SKM-1 treated with dmso at 0.1 percent for 144 hours (cell line): Measurements from ENCODE around the gene CFAP52.
"Not testable (repeated sequence)": the region's sequence is repeated elsewhere in the genome, so short reads cannot be mapped to it uniquely, and the experiment has no call there.

ENCODE experiments used
- DNase-seq: peaks from one replicate; lab custom pipeline; 2025; ENCODE audit not compliant: unreplicated experiment; lab: John Stamatoyannopoulos, UW

Gene CFAP52

DNA sequence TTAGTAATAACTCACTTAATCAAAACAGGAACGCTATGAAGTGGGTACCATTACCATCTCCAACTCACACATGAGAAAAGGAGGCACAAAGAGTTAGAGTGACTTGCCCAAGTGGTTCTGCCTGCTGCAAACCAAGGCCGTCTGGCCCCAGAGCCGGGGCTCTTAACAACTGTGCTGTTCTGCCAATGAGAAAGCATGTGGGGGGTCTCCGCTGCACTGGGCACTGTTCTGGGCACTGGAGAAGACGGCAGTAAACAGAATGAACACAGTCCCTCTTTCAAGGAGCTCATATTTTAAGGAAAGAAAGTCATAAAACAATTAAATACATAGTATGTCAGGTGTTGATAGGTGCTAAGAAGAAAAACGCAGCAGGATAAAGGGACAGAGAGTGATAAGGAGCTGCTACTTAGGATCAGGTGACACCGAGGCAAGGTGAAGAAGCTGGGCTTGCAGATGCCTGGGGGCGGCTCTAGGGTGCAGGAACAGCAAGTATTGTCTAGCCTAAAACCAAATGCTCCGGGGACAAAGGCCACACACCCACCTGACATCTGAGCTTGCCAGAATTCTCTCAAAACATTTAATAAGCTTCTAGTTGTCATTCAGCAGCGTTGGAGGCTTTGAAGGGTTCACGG lies 7.4 kb upstream of the CFAP52 start:
- DNase-seq, result no peak

DNA sequence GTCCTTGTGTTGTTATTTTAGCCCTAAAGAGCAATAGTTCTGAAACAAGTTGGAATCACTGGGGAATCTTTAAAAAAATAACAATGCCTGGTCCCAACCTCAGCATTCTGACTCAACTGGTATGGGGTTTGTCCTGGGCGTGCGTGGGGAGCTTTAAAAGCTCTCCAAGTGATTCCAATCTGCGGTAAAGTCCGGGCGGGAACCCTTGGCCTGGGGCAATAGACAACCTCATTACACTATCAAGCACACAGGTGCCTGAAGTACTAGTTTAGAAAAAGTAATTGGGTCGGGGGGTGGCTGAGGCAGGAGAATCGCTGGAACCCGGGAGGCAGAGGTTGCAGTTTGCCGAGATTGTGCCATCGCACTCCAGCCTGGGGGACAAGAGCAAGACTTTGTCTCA lies 5.2 kb upstream of the CFAP52 start:
- DNase-seq, result no peak

DNA sequence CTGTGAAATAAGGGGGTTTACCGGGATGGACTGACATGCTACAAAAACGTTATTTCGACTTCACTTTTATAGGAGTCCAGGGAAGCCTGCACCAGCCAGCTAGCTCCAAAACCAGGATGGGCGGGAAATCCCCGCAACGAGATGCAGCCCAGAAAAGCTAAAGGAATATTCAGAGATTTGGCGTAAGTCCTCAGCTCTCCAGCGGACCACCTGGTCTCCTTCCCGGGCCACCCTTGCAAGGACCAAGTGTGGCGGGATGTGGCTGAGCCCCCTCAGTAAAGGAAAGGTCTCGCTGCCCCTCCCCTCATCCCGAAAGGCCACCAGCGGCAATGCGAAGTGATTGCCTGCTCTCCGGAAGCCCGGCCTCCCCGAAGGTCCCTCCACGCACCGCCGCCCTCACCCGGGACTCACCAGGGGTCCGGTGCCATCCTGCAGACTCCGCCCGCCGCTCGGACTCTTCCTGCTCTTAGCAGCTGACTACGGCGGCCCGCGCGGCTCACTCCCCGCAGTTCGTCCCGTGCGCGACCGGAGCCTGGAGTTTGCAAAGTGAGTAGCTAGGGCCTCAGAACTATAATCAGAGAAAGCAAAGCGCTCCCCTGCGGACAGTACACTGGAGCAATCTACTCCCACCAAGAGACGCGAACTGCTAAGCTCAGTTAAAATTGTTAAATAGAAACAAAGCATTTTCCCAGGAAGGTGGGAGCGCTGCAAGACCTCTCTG lies 901 bp upstream of the CFAP52 start, which contains the start of gene STX8:
TSS of gene STX8 (minus strand) at position 440 of the 721 bp plus-strand sequence. CDS start at position 428, 12 bp downstream.
- peak; percentile 49 for DNase-seq

DNA sequence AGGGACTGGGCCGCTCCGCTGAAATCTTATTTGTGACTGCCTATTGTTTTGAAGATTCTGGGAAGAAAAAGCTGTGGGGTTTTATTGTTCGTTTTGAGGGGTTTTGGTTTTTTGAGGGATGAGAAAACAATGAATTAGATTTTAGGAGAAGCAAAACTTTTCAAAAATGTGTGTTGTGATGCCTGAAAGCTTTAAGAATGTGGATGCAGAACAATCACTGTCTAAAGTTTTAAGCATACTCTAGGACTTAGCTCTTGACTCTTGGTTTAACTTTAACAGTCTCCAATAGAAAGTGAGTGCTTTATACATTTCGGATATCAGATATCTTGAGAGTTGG lies 899 bp downstream of the CFAP52 start:
- no peak for DNase-seq

DNA sequence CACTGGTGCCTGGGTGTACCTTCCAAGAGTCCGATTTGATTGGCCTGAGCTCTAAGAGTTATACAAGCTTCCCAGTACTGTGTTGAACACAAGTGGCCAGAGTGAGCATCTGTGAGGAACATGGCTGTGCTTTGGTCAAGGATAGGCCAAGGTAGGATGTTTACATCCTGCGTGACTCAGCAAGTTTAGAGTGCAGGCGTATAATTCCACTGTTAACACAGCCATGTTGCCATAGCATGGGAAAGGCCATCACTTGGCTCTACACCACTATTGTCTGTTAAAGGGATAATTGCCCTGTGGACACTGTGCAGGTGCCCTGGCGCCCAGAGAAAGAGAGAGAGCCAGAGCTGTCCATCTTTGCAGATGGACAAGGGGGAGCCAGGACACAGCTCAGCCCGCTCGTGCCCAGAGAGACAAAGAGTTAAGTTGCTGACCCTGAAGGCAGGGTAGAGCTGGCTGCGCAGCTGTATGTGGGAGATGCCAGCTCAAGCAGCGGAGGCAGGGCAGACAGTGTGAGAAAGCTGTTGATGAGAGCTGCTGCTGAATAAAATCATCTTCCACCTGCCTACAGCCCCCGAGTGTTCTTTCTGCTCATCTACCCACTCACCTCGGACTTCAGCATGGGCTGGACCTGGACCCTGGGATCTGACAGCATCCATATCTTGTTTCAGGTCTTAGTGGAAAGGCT lies 11.7 kb downstream of the CFAP52 start:
- DNase-seq, result no peak

DNA sequence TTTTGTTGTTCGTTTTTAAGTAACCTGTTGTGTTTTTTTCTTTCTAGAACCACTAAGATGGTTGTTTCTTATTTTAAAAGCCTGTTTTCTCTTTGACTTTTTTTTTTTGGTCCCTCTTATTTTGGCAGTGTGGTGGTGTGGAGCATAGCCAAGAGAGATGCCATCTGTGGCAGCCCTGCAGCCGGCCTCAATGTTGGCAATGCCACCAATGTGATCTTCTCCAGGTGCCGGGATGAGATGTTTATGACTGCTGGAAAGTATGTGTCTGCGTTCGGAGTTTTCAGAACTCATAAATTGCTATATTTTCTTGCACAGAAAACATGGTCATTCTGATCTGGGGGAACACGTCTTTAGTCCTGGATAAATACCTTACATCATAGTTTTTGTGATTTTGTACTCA lies 17.6 kb downstream of the CFAP52 start:
- no peak for DNase-seq

DNA sequence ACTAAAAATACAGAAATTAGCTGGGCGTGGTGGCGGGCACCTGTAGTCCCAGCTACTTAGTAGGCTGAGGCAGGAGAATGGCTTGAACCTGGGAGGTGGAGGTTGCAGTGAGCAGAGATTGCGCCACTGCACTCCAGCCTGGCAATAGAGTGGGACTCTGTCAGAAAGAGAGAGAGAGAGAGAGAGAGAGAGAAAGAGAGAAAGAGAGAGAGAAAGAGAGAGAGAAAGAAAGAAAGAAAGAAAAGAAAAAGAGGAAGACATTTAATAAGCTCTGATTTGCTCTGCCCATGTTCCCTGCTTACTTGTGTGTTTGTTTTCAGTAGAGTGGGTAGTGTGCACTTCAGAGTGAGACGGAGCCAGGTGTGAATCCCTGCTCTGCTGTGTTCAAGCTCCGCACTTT lies 21.2 kb downstream of the CFAP52 start:
- not testable (repeated sequence) for DNase-seq

DNA sequence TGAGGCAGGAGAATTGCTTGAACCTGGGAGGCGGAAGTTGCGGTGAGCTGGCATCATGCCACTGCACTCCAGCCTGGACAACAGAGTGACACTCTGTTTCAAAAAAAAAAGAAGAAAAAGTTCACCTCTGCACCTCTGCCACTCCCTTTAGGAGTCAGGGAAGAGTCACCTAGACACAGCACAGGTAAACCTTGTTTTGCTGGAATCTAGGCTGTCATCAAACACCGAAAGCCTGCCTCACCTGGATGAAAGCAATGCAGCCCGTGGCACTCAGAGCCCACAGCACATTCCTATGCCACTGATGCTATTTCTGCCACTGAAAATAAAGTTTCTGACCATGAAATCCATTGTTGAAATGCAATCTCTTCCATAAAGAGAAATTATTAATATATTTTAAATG lies 22.2 kb downstream of the CFAP52 start:
- DNase-seq, result no peak

DNA sequence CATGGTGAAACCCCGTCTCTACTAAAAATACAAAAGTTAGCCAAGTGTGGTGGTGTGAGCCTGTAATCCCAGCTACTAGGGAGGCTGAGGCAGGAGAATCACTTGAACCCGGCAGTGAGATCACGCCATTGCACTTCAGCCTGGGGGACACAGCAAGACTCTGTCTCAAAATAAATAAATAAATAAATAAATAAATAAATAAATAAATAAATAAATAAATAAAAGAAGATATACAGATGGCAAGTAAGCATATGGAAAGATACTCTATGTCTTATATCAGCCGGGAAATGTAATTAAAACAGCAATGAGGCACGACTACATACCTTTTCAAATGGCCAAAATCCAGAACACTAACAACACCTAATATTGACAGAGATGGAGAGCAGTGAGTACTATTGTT lies 28.1 kb downstream of the CFAP52 start:
- not testable (repeated sequence) for DNase-seq

DNA sequence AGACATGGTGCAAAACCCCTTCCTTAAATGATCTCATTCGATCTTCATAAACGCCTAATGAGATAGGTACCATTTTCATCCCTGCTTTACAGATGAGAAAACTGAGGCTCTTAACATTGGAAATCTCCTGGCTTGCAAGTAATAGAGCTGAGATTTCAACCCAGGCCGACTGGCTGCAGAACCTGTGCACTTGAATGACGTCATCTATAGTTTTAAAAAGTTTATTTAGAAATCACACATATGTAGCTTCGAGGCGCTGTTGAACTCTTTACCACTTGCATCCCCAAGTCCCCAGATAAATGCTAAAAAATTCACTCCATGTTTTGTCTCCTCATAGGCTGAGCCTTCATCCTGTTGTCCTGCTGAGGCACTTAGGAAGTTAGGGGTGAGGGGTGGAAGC lies 30.0 kb downstream of the CFAP52 start:
- no peak for DNase-seq

DNA sequence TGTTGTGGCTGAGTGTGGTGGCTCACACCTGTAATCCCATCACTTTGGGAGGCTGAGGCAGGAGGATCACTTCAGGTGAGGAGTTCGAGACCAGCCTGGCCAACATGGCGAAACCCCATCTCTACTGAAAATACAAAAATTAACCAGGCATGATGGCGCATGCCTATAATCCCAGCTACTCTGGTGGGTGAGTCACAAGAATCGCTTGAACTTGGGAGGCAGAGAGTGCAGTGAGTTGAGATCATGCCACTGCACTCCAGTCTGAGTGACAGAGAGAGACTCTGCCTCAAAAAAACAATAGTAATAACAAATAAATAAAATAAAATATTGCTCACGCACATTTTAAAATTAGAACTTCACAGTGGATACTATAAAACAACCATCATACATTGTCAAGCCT lies 30.6 kb downstream of the CFAP52 start:
- not testable (repeated sequence) for DNase-seq

DNA sequence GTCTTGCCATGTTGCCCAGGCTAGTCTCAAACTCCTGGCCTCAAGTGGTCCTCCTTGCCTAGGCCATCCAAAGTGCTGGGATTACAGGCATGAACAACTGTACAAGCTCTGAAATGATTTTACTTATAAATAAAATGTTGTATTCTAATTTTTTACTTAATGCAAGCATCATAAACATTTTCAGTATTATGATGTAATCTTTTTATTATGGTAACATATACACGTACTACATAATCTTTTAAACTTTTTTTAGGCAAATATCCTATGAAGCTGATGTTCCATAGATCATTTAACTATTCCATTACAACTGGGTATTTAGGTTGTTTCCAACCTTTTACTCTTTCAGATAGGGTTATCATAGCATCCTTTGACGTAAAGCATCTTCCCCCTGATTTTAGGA lies 35.1 kb downstream of the CFAP52 start:
- DNase-seq, result no peak

DNA sequence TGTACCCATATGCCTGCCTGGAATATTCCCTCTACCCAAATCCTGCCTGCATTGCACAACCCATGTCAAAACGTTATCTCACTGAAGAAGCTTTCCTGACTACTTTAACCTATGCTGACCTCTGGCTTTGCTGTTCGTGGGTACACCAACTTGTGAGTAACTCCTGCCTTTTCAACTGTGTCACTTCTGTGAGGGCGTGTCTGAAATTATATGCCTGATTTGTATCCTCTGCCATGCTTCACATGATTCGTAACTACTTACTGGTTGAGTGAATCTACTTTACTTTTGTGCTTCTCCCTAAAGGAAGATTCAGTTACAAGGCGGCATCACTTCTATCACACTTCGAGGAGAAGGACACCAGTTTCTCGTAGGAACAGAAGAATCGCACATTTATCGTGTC lies 35.6 kb downstream of the CFAP52 start:
- no peak for DNase-seq

DNA sequence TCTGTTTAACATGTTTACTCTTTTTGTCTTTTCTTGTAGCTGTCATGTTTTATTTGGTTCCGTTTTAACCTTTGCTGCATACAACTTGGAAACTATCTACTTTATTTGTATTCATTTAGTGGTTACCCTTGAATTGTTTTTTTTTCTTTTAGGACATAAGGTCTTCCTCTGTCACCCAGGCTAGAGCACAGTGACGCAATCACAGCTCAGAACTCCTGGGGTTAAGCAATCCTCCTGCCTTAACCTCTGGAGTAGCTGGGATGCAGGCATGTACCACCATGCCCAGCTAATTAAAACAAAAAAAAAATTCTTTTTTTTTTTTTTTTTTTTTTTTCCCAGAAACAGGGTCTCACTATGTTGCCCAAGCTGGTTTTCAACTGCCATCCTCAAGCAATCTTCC lies 39.0 kb downstream of the CFAP52 start:
- DNase-seq, result no peak

DNA sequence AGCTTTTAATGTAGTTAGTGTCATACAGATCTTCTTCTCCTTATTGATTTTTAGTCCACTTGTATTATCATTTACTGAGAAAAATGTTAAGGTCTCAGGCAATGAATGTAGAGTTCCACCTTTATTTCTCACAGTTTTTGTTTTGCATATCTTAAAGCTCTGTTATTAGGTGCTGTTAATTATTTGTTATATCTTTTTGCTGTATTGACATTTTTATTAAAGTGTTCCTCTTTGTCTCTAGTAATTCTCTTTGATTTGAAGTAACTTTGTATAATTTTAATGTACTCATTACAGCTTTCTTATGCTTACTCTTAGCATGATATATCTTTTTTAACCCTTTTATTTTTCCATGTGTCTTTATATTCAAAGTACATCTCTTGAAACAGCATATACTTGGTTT lies 46.5 kb downstream of the CFAP52 start:
- DNase-seq, result no peak

DNA sequence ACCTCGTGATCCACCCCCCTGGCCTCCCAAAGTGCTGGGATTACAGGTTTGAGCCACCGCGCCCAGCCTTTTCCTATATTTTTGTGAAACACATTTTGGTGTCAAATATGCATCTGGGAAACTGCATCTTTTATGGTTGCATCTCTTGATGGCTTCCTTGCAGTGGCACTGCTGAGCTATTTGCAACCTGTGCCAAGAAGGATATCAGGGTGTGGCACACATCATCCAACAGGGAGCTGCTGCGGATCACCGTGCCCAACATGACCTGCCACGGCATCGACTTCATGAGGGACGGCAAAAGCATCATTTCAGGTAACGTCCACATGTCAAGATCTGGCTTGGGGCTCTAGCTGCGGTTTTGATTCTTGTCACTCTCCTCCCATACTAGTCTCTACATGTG lies 52.1 kb downstream of the CFAP52 start:
- no peak for DNase-seq

DNA sequence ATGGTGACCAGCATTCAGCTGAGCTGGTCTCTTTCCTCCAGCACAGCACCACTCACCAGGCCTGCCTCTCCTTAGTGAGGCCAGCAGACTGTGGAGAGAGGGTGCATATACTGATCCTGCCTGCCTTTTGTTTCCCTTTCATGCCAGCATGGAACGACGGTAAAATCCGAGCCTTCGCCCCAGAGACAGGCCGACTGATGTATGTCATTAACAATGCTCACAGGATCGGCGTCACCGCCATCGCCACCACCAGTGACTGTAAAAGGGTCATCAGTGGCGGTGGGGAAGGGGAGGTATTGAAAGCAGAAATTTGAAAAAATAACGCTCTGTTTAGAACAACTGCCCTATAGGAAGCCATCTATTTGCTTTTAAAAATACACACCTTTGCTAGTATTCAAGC lies 56.3 kb downstream of the CFAP52 start:
- no peak for DNase-seq

DNA sequence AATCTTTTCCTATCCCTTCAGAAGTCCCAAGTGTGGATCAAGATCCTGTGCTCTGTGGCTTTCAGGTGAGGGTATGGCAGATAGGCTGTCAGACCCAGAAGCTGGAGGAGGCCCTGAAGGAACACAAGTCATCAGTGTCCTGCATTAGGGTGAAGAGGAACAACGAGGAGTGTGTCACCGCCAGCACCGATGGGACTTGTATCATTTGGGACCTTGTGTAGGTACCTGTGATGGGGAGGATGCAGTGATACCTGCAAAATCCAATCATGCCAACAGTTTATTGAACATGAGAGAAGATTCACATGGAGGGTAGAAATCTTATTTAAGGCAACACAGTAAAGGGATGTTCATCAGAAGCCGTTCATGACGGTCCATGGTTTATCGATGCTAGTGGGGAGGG lies 58.9 kb downstream of the CFAP52 start:
- DNase-seq, result no peak

DNA sequence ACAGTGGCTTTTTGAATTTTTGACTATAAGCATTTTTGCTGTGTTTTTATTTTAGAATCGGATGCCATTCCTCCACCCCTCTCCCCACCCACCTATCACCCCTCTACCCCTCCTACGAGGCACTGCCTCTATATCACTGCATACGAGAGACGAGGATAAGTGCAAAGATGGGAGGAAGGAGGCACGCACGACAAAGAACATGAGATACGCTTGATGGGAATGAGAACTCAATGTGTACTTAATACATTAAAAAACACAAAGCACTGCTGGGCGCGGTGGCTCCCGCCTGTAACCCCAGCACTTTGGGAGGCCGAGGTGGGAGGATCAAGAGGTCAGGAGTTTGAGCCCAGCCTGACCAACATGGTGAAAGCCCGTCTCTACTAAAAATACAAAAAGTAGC lies 60.1 kb downstream of the CFAP52 start:
- DNase-seq, result no peak

DNA sequence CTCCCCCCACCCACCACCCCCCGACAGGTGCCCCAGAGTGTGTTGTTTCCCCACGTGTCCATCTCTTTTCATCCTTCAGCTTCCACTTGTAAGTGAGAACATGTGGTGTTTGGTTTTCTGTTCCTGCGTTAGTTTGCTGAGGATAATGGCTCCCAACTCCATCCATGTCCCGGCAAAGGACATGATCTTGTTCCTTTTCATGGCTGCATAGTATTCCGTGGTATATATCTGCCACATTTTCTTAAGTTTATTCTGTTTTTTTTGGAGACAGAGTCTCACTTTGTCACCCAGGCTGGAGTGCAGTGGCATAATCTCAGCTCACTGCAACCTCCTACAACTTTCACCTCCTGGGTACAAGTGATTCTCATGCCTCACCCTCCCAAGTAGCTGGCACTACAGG lies 63.9 kb downstream of the CFAP52 start:
- not testable (repeated sequence) for DNase-seq

DNA sequence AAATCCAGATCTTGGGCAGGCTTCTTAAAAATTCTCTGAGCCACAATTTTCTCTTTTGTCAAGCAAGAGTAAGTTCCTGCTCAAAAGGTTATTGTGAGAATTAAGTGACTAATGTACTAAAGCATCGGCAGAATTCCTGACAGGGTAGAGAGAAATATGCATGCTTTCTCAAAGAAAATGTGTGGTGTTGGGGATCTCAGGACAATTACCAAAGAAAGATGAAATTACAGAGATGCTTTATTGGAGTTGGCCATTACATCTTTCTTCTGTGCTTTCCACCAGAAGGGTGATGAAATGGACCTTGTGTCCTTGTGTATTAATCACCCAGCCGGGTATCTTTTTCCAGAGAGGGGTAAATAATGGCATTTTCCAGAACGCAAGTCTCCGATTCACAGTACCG lies 67.2 kb downstream of the CFAP52 start:
- DNase-seq, result no peak
